Measurements from ENCODE around the gene AP2B1.

AP2B1 gene

GRCh38 chr17:35730400-35731005, 143.4 kb downstream of the AP2B1 start:
- no peak overlapping the region for H3K4me3 ChIP-seq (ENCODE audit: low read depth, low read length)
- no peaks in the 10 kb centered on the region for H3K9me3 ChIP-seq (ENCODE audit: severe bottlenecking)
- no peak overlapping the region for H3K27ac ChIP-seq
- peaks cover 9% of the 10 kb centered on the region; the same call in 1 of the 2 replicates for H3K36me3 ChIP-seq
- H3K27me3 ChIP-seq (ENCODE audit: insufficient read depth, low read depth, severe bottlenecking), result no peaks in the 10 kb centered on the region
- DNase-seq, result no peak
- TF ChIP-seq CTCF (IDR thresholded peaks at IDR 0.05; ENCODE audit: low read depth, low read length), result no peak

- DNase-seq, result peak; percentile 82
- no peaks in the 10 kb centered on the region for H3K9me3 ChIP-seq (ENCODE audit: severe bottlenecking)
- no peak for TF ChIP-seq CTCF (IDR thresholded peaks at IDR 0.05; ENCODE audit: low read depth, low read length)
- H3K4me3 ChIP-seq (ENCODE audit: low read depth, low read length), result peak within 1 kb of the TSS; percentile 82
- peak within 1 kb of the TSS; percentile 79 for H3K27ac ChIP-seq
- no peaks in the 10 kb centered on the region for H3K27me3 ChIP-seq (ENCODE audit: insufficient read depth, low read depth, severe bottlenecking)
- H3K36me3 ChIP-seq, result peaks cover 4% of the 10 kb centered on the region; the same call in 1 of the 2 replicates
These were observed 144.3 kb downstream of the AP2B1 start, which contains the start of gene RASL10B for GRCh38 chr17:35731239-35731916. Gene RASL10B, plus strand, starts transcription at chr17:35731639. Its CDS starts 3,546 bp downstream, at chr17:35735185.

GRCh38 chr17:35731917-35732805, 145.0 kb downstream of the AP2B1 start:
- DNase-seq, result no peak
- Histone ChIP-seq H3K27ac (peak overlapping the region; percentile 29; the same call in 1 of the 2 replicates), H3K9me3 (ENCODE audit: severe bottlenecking) (no peaks in the 10 kb centered on the region), H3K27me3 (ENCODE audit: insufficient read depth, low read depth, severe bottlenecking) (no peaks in the 10 kb centered on the region), H3K4me3 (ENCODE audit: low read depth, low read length) (peak overlapping the region; percentile 82), H3K36me3 (peaks cover 4% of the 10 kb centered on the region; the same call in 1 of the 2 replicates)
- no peak for TF ChIP-seq CTCF (IDR thresholded peaks at IDR 0.05; ENCODE audit: low read depth, low read length)

- Histone ChIP-seq H3K27me3 (ENCODE audit: insufficient read depth, low read depth, severe bottlenecking) (no peaks in the 10 kb centered on the region), H3K36me3 (no peaks in the 10 kb centered on the region), H3K27ac (no peak overlapping the region), H3K9me3 (ENCODE audit: severe bottlenecking) (no peaks in the 10 kb centered on the region), H3K4me3 (ENCODE audit: low read depth, low read length) (peak overlapping the region; percentile 82)
- no peak for DNase-seq
- no peak for TF ChIP-seq CTCF (IDR thresholded peaks at IDR 0.05; ENCODE audit: low read depth, low read length)
These were observed 145.6 kb downstream of the AP2B1 start for GRCh38 chr17:35732806-35733136.

GRCh38 chr17:35733366-35733765, 146.2 kb downstream of the AP2B1 start:
- no peaks in the 10 kb centered on the region for H3K36me3 ChIP-seq
- no peaks in the 10 kb centered on the region for H3K9me3 ChIP-seq (ENCODE audit: severe bottlenecking)
- DNase-seq, result no peak
- no peaks in the 10 kb centered on the region for H3K27me3 ChIP-seq (ENCODE audit: insufficient read depth, low read depth, severe bottlenecking)
- H3K4me3 ChIP-seq (ENCODE audit: low read depth, low read length), result no peak overlapping the region
- no peak for TF ChIP-seq CTCF (IDR thresholded peaks at IDR 0.05; ENCODE audit: low read depth, low read length)
- H3K27ac ChIP-seq, result no peak overlapping the region

Data from WERI-Rb-1 (cell line).